ENCODE results near the gene SUMO4. TPM values are rescaled to one million over a fixed set of nuclear protein-coding genes. Genes with fewer than 3 reads are reported as not detected.

Gene SUMO4
- total RNA-seq, 1 experiment from 2014 or later = 2.8 TPM

- Histone ChIP-seq H3K9me3 (ENCODE audit: low read depth, low read length, poor library complexity, severe bottlenecking) (no peaks in the 10 kb centered on the region), H3K27ac (ENCODE audit: low read depth, low read length, poor library complexity, severe bottlenecking) (no peak overlapping the region), H3K4me3 (ENCODE audit: low read depth, low read length, poor library complexity, severe bottlenecking) (no peak overlapping the region), H3K27me3 (replicated peaks; ENCODE audit: insufficient read depth, low read depth, low read length, poor library complexity) (no peaks in the 10 kb centered on the region), H3K4me1 (ENCODE audit: insufficient read depth, low read length, poor library complexity, severe bottlenecking) (no peaks in the 10 kb centered on the region), H3K36me3 (ENCODE audit: insufficient read depth, low read length, poor library complexity, severe bottlenecking) (no peaks in the 10 kb centered on the region)
- ChIA-PET CTCF (interaction anchor here (3.4 kb wide), 1 partner anchor 351 kb away, joined by 20 read pairs; no protein-coding TSS in a partner anchor), POLR2A (ENCODE audit: low non-redundant PET) (no interaction called here)
- no peak for TF ChIP-seq EZH2 (IDR thresholded peaks at IDR 0.05; ENCODE audit: borderline replicate concordance, low read depth, low read length, poor library complexity, severe bottlenecking)
- TF ChIP-seq CTCF (conservative IDR thresholded peaks at IDR 0.05; ENCODE audit: low read depth, low read length) = no peak
- no peak for DNase-seq (ENCODE audit: low spot score)
- no TSS peak for BruUV-seq (replicated peaks)
- intact Hi-C loops (cut with micrococcal nuclease; ENCODE audit: unreplicated experiment) = loop anchor here (5.0 kb wide), 1 partner anchor 83 kb away; no protein-coding TSS in a partner anchor
These were observed 33.8 kb downstream of the SUMO4 start for GRCh38 chr6:149433881-149434280.

DNA sequence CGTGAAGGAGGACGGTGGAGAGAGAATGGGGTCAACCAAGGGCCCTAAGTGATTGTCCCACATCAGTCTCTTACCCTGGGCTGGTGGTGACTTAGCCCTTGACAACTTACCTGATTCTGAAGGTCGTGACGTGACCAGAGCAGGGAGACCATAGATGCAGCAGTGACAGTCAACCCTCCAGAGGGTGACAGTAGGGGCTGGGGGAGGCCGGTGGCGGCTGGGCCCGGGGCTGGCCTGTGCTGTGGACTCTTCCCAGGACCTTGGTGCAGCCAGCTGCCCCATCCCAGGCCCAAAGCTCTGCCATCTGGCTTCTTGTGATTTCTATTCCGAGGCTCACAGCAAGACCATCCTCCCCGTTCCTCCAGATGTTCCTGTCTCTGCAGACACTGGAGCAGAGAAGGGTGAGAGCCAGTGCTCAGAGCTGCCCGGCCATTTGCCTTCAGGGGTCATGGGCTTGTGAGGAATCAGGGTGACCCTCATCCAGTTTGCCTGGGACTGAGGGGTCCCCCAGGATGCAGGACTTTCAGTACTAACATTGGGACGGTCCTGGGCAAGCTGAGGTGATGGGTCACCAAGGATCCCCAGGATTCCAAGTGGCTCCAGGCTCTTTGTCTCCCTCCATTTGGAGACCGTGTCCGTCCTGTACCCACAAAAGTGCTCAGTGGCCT lies 36.0 kb downstream of the SUMO4 start:
- ChIA-PET CTCF (no interaction called here), POLR2A (ENCODE audit: low non-redundant PET) (no interaction called here)
- Histone ChIP-seq H3K36me3 (ENCODE audit: insufficient read depth, low read length, poor library complexity, severe bottlenecking) (no peaks in the 10 kb centered on the region), H3K27ac (ENCODE audit: low read depth, low read length, poor library complexity, severe bottlenecking) (no peak overlapping the region), H3K4me3 (ENCODE audit: low read depth, low read length, poor library complexity, severe bottlenecking) (no peak overlapping the region), H3K4me1 (ENCODE audit: insufficient read depth, low read length, poor library complexity, severe bottlenecking) (no peaks in the 10 kb centered on the region), H3K9me3 (ENCODE audit: low read depth, low read length, poor library complexity, severe bottlenecking) (no peaks in the 10 kb centered on the region), H3K27me3 (replicated peaks; ENCODE audit: insufficient read depth, low read depth, low read length, poor library complexity) (no peaks in the 10 kb centered on the region)
- no peak for DNase-seq (ENCODE audit: low spot score)
- intact Hi-C loops (cut with micrococcal nuclease; ENCODE audit: unreplicated experiment) = no loop called here
- BruUV-seq (replicated peaks) = no TSS peak
- TF ChIP-seq CTCF (conservative IDR thresholded peaks at IDR 0.05; ENCODE audit: low read depth, low read length) = no peak
- TF ChIP-seq EZH2 (IDR thresholded peaks at IDR 0.05; ENCODE audit: borderline replicate concordance, low read depth, low read length, poor library complexity, severe bottlenecking) = no peak

DNA sequence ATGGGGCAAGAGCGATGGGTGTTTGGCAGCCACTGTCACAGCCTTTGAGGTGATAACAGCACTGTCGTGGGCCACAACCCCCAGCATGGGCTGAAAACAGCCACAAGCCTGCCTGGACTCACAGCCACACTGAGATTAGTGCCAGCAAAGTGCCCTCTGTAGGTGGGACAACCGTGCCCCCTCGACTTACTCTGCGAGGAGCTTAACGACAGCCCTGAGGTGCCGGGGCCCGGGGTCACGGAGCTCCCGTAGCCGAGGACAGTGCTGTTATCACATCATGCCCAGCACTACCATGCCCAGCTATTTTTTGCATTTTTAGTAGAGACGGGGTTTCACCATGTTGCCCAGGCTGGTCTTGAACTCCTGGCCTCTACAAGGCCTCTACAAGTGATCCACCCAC lies 36.6 kb downstream of the SUMO4 start:
- no TSS peak for BruUV-seq (replicated peaks)
- POLR2A ChIA-PET (ENCODE audit: low non-redundant PET) = no interaction called here
- no peaks in the 10 kb centered on the region for H3K9me3 ChIP-seq (ENCODE audit: low read depth, low read length, poor library complexity, severe bottlenecking)
- CTCF ChIA-PET = no interaction called here
- no peak overlapping the region for H3K4me3 ChIP-seq (ENCODE audit: low read depth, low read length, poor library complexity, severe bottlenecking)
- no peaks in the 10 kb centered on the region for H3K27me3 ChIP-seq (replicated peaks; ENCODE audit: insufficient read depth, low read depth, low read length, poor library complexity)
- intact Hi-C loops (cut with micrococcal nuclease; ENCODE audit: unreplicated experiment) = no loop called here
- TF ChIP-seq CTCF (conservative IDR thresholded peaks at IDR 0.05; ENCODE audit: low read depth, low read length) = no peak
- no peak for TF ChIP-seq EZH2 (IDR thresholded peaks at IDR 0.05; ENCODE audit: borderline replicate concordance, low read depth, low read length, poor library complexity, severe bottlenecking)
- no peak overlapping the region for H3K27ac ChIP-seq (ENCODE audit: low read depth, low read length, poor library complexity, severe bottlenecking)
- H3K4me1 ChIP-seq (ENCODE audit: insufficient read depth, low read length, poor library complexity, severe bottlenecking) = no peaks in the 10 kb centered on the region
- no peak for DNase-seq (ENCODE audit: low spot score)
- H3K36me3 ChIP-seq (ENCODE audit: insufficient read depth, low read length, poor library complexity, severe bottlenecking) = no peaks in the 10 kb centered on the region

All from A673 (cell line).